Measurements from ENCODE around the gene PTPRJ. TPM values are rescaled to one million over a fixed set of nuclear protein-coding genes. Genes with fewer than 3 reads are reported as not detected.
A peak's percentile ranks its signal among the peaks of the same experiment; 100 is the strongest.

The PTPRJ gene
- polyA plus RNA-seq, 3 donors from 2014 or later, result 10.0 to 19.0 (median 18.0) TPM

- peak; percentile 39 to 48 (median 45) for DNase-seq
- H3K4me3 Mint-ChIP-seq, result peak overlapping the region; percentile 91 to 95 (median 92)
- H3K9me3 Mint-ChIP-seq, result no peaks in the 10 kb centered on the region
- H3K4me1 Mint-ChIP-seq, result peaks cover 35 to 41% of the 10 kb centered on the region in 2 donors
- peaks cover 0 to 5% (median 1%) of the 10 kb centered on the region in 3 donors for H3K36me3 Mint-ChIP-seq
- peak overlapping the region in 1 of 6 donors; percentile 85 for H3K27ac Mint-ChIP-seq
- H3K27me3 Mint-ChIP-seq (ENCODE audit: low read depth in 3 of 3), result peaks cover 1 to 15% (median 2%) of the 10 kb centered on the region in 3 donors
These were observed 705 bp downstream of the PTPRJ start for GRCh38 chr11:47980907-47981621.

- Mint-ChIP-seq H3K9me3 (no peaks in the 10 kb centered on the region), H3K4me1 (peaks cover 43 to 49% of the 10 kb centered on the region in 2 donors)
These were observed 1.5 kb downstream of the PTPRJ start for GRCh38 chr11:47981667-47982404.

GRCh38 chr11:47982616-47983015 is 2.3 kb downstream of the PTPRJ start:
- H3K4me1 Mint-ChIP-seq, result peaks cover 48 to 56% of the 10 kb centered on the region in 2 donors
- H3K27me3 Mint-ChIP-seq (ENCODE audit: low read depth in 3 of 3), result peaks cover 1 to 15% (median 2%) of the 10 kb centered on the region in 3 donors
- H3K4me3 Mint-ChIP-seq, result peak overlapping the region; percentile 87 to 95 (median 92)
- H3K27ac Mint-ChIP-seq, result peak overlapping the region; percentile 68 to 95 (median 86)
- DNase-seq, result no peak
- H3K36me3 Mint-ChIP-seq, result peaks cover 0 to 8% (median 4%) of the 10 kb centered on the region in 3 donors
- no peaks in the 10 kb centered on the region for H3K9me3 Mint-ChIP-seq

More at GRCh38 chr11:47981667-47982404, 1.5 kb downstream of the PTPRJ start:
- H3K27ac Mint-ChIP-seq, result peak overlapping the region; percentile 84 to 95 (median 87)
- peak overlapping the region; percentile 91 to 95 (median 92) for H3K4me3 Mint-ChIP-seq
- DNase-seq, result no peak
- H3K27me3 Mint-ChIP-seq (ENCODE audit: low read depth in 3 of 3), result peaks cover 1 to 15% (median 2%) of the 10 kb centered on the region in 3 donors
- peaks cover 0 to 8% (median 4%) of the 10 kb centered on the region in 3 donors for H3K36me3 Mint-ChIP-seq

GRCh38 chr11:47983464-47984397 is 3.4 kb downstream of the PTPRJ start:
- Mint-ChIP-seq H3K36me3 (peaks cover 0 to 8% (median 4%) of the 10 kb centered on the region in 3 donors), H3K4me1 (peaks cover 58 to 68% of the 10 kb centered on the region in 2 donors), H3K9me3 (no peaks in the 10 kb centered on the region), H3K27me3 (ENCODE audit: low read depth in 3 of 3) (peaks cover 0 to 15% (median 2%) of the 10 kb centered on the region in 3 donors), H3K4me3 (peak overlapping the region; percentile 70 to 94 (median 87)), H3K27ac (peak overlapping the region; percentile 68 to 94 (median 86))
- no peak for DNase-seq

- Mint-ChIP-seq H3K4me3 (peak overlapping the region in 1 of 5 donors; percentile 9), H3K4me1 (peaks cover 64 to 76% of the 10 kb centered on the region in 2 donors), H3K9me3 (no peaks in the 10 kb centered on the region), H3K36me3 (peaks cover 0 to 8% (median 4%) of the 10 kb centered on the region in 3 donors), H3K27me3 (ENCODE audit: low read depth in 3 of 3) (peaks cover 0 to 8% (median 0%) of the 10 kb centered on the region in 3 donors), H3K27ac (peak overlapping the region; percentile 2 to 80 (median 64))
- no peak for DNase-seq
These were observed 5.9 kb downstream of the PTPRJ start for GRCh38 chr11:47986219-47986618.

- Mint-ChIP-seq H3K36me3 (peaks cover 0 to 8% (median 4%) of the 10 kb centered on the region in 3 donors), H3K27ac (peak overlapping the region in 4 of 6 donors; percentile 13 to 85 (median 48)), H3K27me3 (ENCODE audit: low read depth in 3 of 3) (peaks cover 0 to 8% (median 0%) of the 10 kb centered on the region in 3 donors), H3K4me1 (peaks cover 67 to 78% of the 10 kb centered on the region in 2 donors), H3K4me3 (peak overlapping the region in 1 of 5 donors; percentile 14), H3K9me3 (no peaks in the 10 kb centered on the region)
- no peak for DNase-seq
These were observed 6.4 kb downstream of the PTPRJ start for GRCh38 chr11:47986742-47987141.

GRCh38 chr11:47987310-47987709 is 7.0 kb downstream of the PTPRJ start:
- Mint-ChIP-seq H3K4me1 (peaks cover 61 to 78% of the 10 kb centered on the region in 2 donors), H3K9me3 (no peaks in the 10 kb centered on the region), H3K4me3 (peak overlapping the region in 1 of 5 donors; percentile 27), H3K27me3 (ENCODE audit: low read depth in 3 of 3) (peaks cover 0 to 8% (median 0%) of the 10 kb centered on the region in 3 donors), H3K27ac (peak overlapping the region; percentile 76 to 88 (median 80)), H3K36me3 (peaks cover 0 to 8% (median 4%) of the 10 kb centered on the region in 3 donors)
- DNase-seq, result no peak

- Mint-ChIP-seq H3K4me3 (peak overlapping the region in 2 of 5 donors; percentile 27 to 34), H3K27ac (peak overlapping the region; percentile 66 to 88 (median 80)), H3K4me1 (peaks cover 62 to 78% of the 10 kb centered on the region in 2 donors), H3K36me3 (peaks cover 0 to 6% (median 4%) of the 10 kb centered on the region in 3 donors), H3K9me3 (no peaks in the 10 kb centered on the region), H3K27me3 (ENCODE audit: low read depth in 3 of 3) (peaks cover 0 to 6% (median 0%) of the 10 kb centered on the region in 3 donors)
- no peak for DNase-seq
These were observed 7.4 kb downstream of the PTPRJ start for GRCh38 chr11:47987781-47988180.

GRCh38 chr11:47989779-47990178 is 9.4 kb downstream of the PTPRJ start:
- Mint-ChIP-seq H3K4me3 (no peak overlapping the region), H3K9me3 (no peaks in the 10 kb centered on the region), H3K27me3 (ENCODE audit: low read depth in 3 of 3) (no peaks in the 10 kb centered on the region), H3K36me3 (peaks cover 0 to 4% (median 4%) of the 10 kb centered on the region in 3 donors), H3K4me1 (peaks cover 51 to 74% of the 10 kb centered on the region in 2 donors), H3K27ac (peak overlapping the region in 5 of 6 donors; percentile 7 to 32 (median 14))
- DNase-seq, result no peak

- peaks cover 53 to 77% of the 10 kb centered on the region in 2 donors for H3K4me1 Mint-ChIP-seq
- no peak for DNase-seq
These were observed 11.0 kb downstream of the PTPRJ start for GRCh38 chr11:47991266-47991830.

GRCh38 chr11:47991894-47992293 is 11.5 kb downstream of the PTPRJ start:
- Mint-ChIP-seq H3K4me3 (no peak overlapping the region), H3K36me3 (no peaks in the 10 kb centered on the region), H3K27ac (peak overlapping the region in 5 of 6 donors; percentile 47 to 85 (median 73)), H3K4me1 (peaks cover 53 to 77% of the 10 kb centered on the region in 2 donors), H3K27me3 (ENCODE audit: low read depth in 3 of 3) (peaks cover 0 to 2% (median 0%) of the 10 kb centered on the region in 3 donors), H3K9me3 (no peaks in the 10 kb centered on the region)
- no peak for DNase-seq

More at GRCh38 chr11:47991266-47991830, 11.0 kb downstream of the PTPRJ start:
- peaks cover 0 to 2% (median 0%) of the 10 kb centered on the region in 3 donors for H3K27me3 Mint-ChIP-seq (ENCODE audit: low read depth in 3 of 3)
- peak overlapping the region; percentile 47 to 85 (median 66) for H3K27ac Mint-ChIP-seq
- H3K4me3 Mint-ChIP-seq, result peak overlapping the region in 4 of 5 donors; percentile 4 to 66 (median 5)
- no peaks in the 10 kb centered on the region for H3K9me3 Mint-ChIP-seq
- no peaks in the 10 kb centered on the region for H3K36me3 Mint-ChIP-seq

- H3K27ac Mint-ChIP-seq, result peak overlapping the region in 5 of 6 donors; percentile 37 to 61 (median 45)
- H3K4me3 Mint-ChIP-seq, result no peak overlapping the region
These were observed 12.8 kb downstream of the PTPRJ start for GRCh38 chr11:47992959-47993820.

More at GRCh38 chr11:47992959-47993820, 12.8 kb downstream of the PTPRJ start:
- Mint-ChIP-seq H3K4me1 (peaks cover 55 to 77% of the 10 kb centered on the region in 2 donors), H3K36me3 (no peaks in the 10 kb centered on the region), H3K27me3 (ENCODE audit: low read depth in 3 of 3) (peaks cover 0 to 2% (median 0%) of the 10 kb centered on the region in 3 donors), H3K9me3 (no peaks in the 10 kb centered on the region)
- DNase-seq, result no peak

All from immature natural killer cell (primary cell).